Effector CD8-positive, alpha-beta T cell (primary cell): ENCODE results near the gene BCO1.

ENCODE experiments used
- DNase-seq: peaks from one replicate; lab custom pipeline; 2025; lab: John Stamatoyannopoulos, UW

Gene BCO1

GRCh38 chr16:81232740-81233367, 5.6 kb upstream of the BCO1 start:
- no peak for DNase-seq

GRCh38 chr16:81237282-81237681, 1.2 kb upstream of the BCO1 start:
- no peak for DNase-seq

- DNase-seq = no peak
Observed at GRCh38 chr16:81237942-81238295, 570 bp upstream of the BCO1 start.

- no peak for DNase-seq
Observed at GRCh38 chr16:81239367-81240121, 1.1 kb downstream of the BCO1 start.

GRCh38 chr16:81241706-81242105, 3.2 kb downstream of the BCO1 start:
- no peak for DNase-seq

- no peak for DNase-seq
Observed at GRCh38 chr16:81242977-81243618, 4.6 kb downstream of the BCO1 start.

GRCh38 chr16:81243942-81244341, 5.5 kb downstream of the BCO1 start:
- DNase-seq = no peak

- DNase-seq = no peak
Observed at GRCh38 chr16:81251871-81252270, 13.4 kb downstream of the BCO1 start.

GRCh38 chr16:81253141-81253540, 14.7 kb downstream of the BCO1 start:
- DNase-seq = no peak

- no peak for DNase-seq
Observed at GRCh38 chr16:81254922-81255526, 16.5 kb downstream of the BCO1 start.

GRCh38 chr16:81259916-81260315, 21.4 kb downstream of the BCO1 start:
- no peak for DNase-seq

- no peak for DNase-seq
Observed at GRCh38 chr16:81261049-81261648, 22.7 kb downstream of the BCO1 start.

- no peak for DNase-seq
Observed at GRCh38 chr16:81263470-81264220, 25.2 kb downstream of the BCO1 start.

GRCh38 chr16:81264386-81264785, 25.9 kb downstream of the BCO1 start:
- DNase-seq = no peak

- DNase-seq = no peak
Observed at GRCh38 chr16:81265052-81265451, 26.6 kb downstream of the BCO1 start.

GRCh38 chr16:81265658-81266451, 27.4 kb downstream of the BCO1 start:
- no peak for DNase-seq

GRCh38 chr16:81266680-81267095, 28.2 kb downstream of the BCO1 start:
- DNase-seq = no peak

GRCh38 chr16:81268509-81268908, 30.0 kb downstream of the BCO1 start:
- DNase-seq = no peak

GRCh38 chr16:81273223-81273950, 34.9 kb downstream of the BCO1 start:
- DNase-seq = no peak

GRCh38 chr16:81275064-81275532, 36.6 kb downstream of the BCO1 start:
- no peak for DNase-seq
